Neural cell (in vitro differentiated cells): ENCODE results near the gene NUDT8. TPM values are rescaled to one million over a fixed set of nuclear protein-coding genes. Genes with fewer than 3 reads are reported as not detected.

Experiments used
- H2AFZ ChIP-seq: fragments of 200-600, 300-800 bp; sonication (generic), shearing (Covaris generic); 2 replicates; pipeline ENCODE4 v1.6.0; 2014; ENCODE audit warnings: low read depth, mild to moderate bottlenecking, antibody characterized with exemption, low read length, moderate library complexity
- H3F3A ChIP-seq: fragments of 200-600 bp; shearing (Covaris generic); 2 replicates; pipeline ENCODE4 v1.6.1; 2016; ENCODE audit warnings: mild to moderate bottlenecking, moderate library complexity, mixed read lengths, antibody characterized with exemption, low read length; ENCODE audit not compliant: insufficient read depth, poor library complexity, severe bottlenecking
- H3K27ac ChIP-seq: fragments of 200-600, 300-800 bp; sonication (generic), shearing (Covaris generic); 2 replicates; pipeline ENCODE4 v1.5.1; 2014; ENCODE audit warnings: mild to moderate bottlenecking, low read length, moderate library complexity
- H3K27me3 ChIP-seq: fragments of 300-800, 200-600 bp; sonication (generic), shearing (Covaris generic); 2 replicates; pipeline ENCODE4 v1.6.0; 2014; ENCODE audit warnings: mild to moderate bottlenecking, low read depth, low read length, moderate library complexity; ENCODE audit not compliant: insufficient read depth
- H3K36me3 ChIP-seq: fragments of 300-800, 200-600 bp; sonication (generic), shearing (Covaris generic); 2 replicates; pipeline ENCODE4 v1.5.1; 2014; ENCODE audit warnings: mild to moderate bottlenecking, antibody characterized with exemption, low read length, moderate library complexity; ENCODE audit not compliant: insufficient read depth
- H3K4me2 ChIP-seq: fragments of 300-800, 200-600 bp; sonication (generic), shearing (Covaris generic); 2 replicates; pipeline ENCODE4 v1.6.0; 2014; ENCODE audit warnings: mild to moderate bottlenecking, low read length
- H3K4me3 ChIP-seq: fragments of 300-800, 200-600 bp; sonication (generic), shearing (Covaris generic); 2 replicates; pipeline ENCODE4 v1.5.1; 2014; ENCODE audit warnings: mild to moderate bottlenecking, low read length, moderate library complexity
- H3K79me2 ChIP-seq: fragments of 200-600 bp; shearing (Covaris generic); replicated peaks from 2 replicates; pipeline ENCODE4 v1.6.0; 2014; ENCODE audit warnings: mild to moderate bottlenecking, low read length, moderate library complexity; ENCODE audit not compliant: insufficient read depth
- H3K9ac ChIP-seq: fragments of 300-800, 200-600 bp; sonication (generic), shearing (Covaris generic); 2 replicates; pipeline ENCODE4 v1.6.1; 2016; ENCODE audit warnings: mild to moderate bottlenecking, low read length, mixed read lengths
- H3K9me2 ChIP-seq: fragments of 200-600 bp; shearing (Covaris generic); 2 replicates; pipeline ENCODE4 v1.6.1; 2016; ENCODE audit warnings: mild to moderate bottlenecking, low read length, mixed read lengths; ENCODE audit not compliant: insufficient read depth
- H3K9me3 ChIP-seq: fragments of 200-600, 300-800 bp; sonication (generic), shearing (Covaris generic); 2 replicates; pipeline ENCODE4 v1.6.1; 2016; ENCODE audit warnings: mild to moderate bottlenecking, mixed run types, low read length, moderate library complexity, mixed read lengths
- H4K20me1 ChIP-seq: fragments of 200-600 bp; shearing (Covaris generic); 2 replicates; pipeline ENCODE4 v1.6.1; 2016; ENCODE audit warnings: mild to moderate bottlenecking, mixed run types; ENCODE audit not compliant: insufficient read depth
- EP300 ChIP-seq: fragments of 450-650 bp; conservative IDR thresholded peaks from 2 replicates; pipeline ENCODE4 v1.6.1; 2014; ENCODE audit warnings: antibody characterized with exemption, mild to moderate bottlenecking, moderate library complexity; ENCODE audit not compliant: poor library complexity, severe bottlenecking
- EZH2 ChIP-seq: fragments of 200-600, 300-800 bp; shearing (Covaris generic), sonication (generic); IDR thresholded peaks from 2 replicates; pipeline ENCODE4 v1.6.1; 2014; ENCODE audit warnings: antibody characterized with exemption, low read length, borderline replicate concordance, mild to moderate bottlenecking; ENCODE audit not compliant: insufficient read depth, poor library complexity, severe bottlenecking
- MXI1 ChIP-seq: fragments of 450-650 bp; conservative IDR thresholded peaks from 2 replicates; pipeline ENCODE4 v1.6.1; 2014; ENCODE audit warnings: antibody characterized with exemption, mild to moderate bottlenecking; ENCODE audit not compliant: poor library complexity, severe bottlenecking
- POLR2AphosphoS5 ChIP-seq: IDR thresholded peaks from 2 replicates; pipeline ENCODE4 v1.6.1; 2012
- RAD21 ChIP-seq: fragments of 450-650 bp; conservative IDR thresholded peaks from 2 replicates; pipeline ENCODE4 v1.6.1; 2014; ENCODE audit warnings: antibody characterized with exemption, mild to moderate bottlenecking, moderate library complexity
- SMC3 ChIP-seq: fragments of 450-650 bp; conservative IDR thresholded peaks from 2 replicates; pipeline ENCODE4 v1.6.1; 2014; ENCODE audit warnings: antibody characterized with exemption, mild to moderate bottlenecking, moderate library complexity; ENCODE audit not compliant: poor library complexity
- TAF1 ChIP-seq: IDR thresholded peaks from 2 replicates; pipeline ENCODE4 v1.6.1; 2012; ENCODE audit warnings: low read depth
- polyA plus RNA-seq: library from polyadenylated mRNA; depleted of rRNA; stranded (reverse); fragments of >200 nt; gene quantifications from 2 replicates; pipeline ENCODE4 v1.2.3, GENCODE V29; 2014
- TF ChIP-seq, protein P1 (sequence below): fragments of 450-650 bp; IDR thresholded peaks from 2 replicates; pipeline ENCODE4 v1.5.1; 2014; ENCODE audit warnings: antibody characterized with exemption, mild to moderate bottlenecking, moderate library complexity; ENCODE audit not compliant: poor library complexity, severe bottlenecking
- TF ChIP-seq, protein P2 (sequence below): IDR thresholded peaks from 2 replicates; pipeline ENCODE4 v1.6.1; 2012; ENCODE audit warnings: borderline replicate concordance

NUDT8 gene
- polyA plus RNA-seq, 1 donor from 2014 or later: not detected

DNA sequence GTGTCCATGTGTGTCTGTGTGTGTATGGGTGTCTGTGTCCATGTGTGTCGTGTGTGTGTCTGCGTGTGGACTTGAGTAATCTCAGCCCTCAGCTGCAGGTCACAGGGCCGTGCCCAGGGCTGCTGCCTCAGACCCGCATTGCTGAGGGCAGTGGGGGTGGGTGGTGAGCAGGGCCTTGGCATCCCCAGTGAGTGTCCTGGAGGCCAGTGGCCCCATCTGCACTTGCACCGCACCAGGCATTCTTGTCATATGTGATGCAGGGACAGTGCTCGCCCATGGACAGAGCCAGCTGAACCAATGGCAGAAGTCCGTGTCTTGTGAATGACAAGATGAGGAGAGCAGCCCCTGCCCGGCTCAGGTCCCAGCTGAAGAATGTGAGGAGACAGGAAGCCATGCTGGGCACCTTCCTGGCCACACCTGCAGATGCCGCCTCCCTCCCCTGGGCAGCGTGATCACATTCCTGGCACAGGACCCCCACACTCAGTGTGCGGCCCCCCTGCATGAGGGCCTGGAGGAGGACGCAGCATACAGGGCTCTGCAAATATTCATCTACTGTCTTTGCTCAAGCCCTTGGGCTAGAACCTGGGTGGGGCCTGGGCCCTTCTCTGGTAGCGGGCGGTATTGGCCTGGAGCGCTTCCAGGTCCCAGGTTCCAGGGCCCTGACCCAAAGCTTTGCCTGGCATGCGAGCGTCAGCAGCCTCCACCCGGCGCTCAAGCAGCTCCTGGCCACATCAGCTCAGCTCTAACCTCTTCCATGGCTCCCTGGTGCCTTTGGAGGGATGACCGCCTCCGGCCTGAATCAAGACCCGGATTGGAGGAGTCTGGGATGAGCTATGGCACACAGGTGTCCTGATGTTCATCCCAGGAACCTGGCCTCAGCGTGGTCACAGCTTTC lies 40.8 kb upstream of the NUDT8 start:
- H2AFZ ChIP-seq: no peak overlapping the region
- TF ChIP-seq SMC3 (no peak), RAD21 (no peak), EP300 (no peak), EZH2 (no peak), TAF1 (no peak)
- H3K27ac ChIP-seq: no peak overlapping the region
- no peaks in the 10 kb centered on the region for H4K20me1 ChIP-seq
- H3K27me3 ChIP-seq: no peaks in the 10 kb centered on the region
- H3K9me3 ChIP-seq: no peaks in the 10 kb centered on the region
- H3K9me2 ChIP-seq: no peaks in the 10 kb centered on the region
- no peak overlapping the region for H3K4me3 ChIP-seq
- no peaks in the 10 kb centered on the region for H3K36me3 ChIP-seq
- H3K4me2 ChIP-seq: no peak overlapping the region
- H3F3A ChIP-seq: no peaks in the 10 kb centered on the region
- no peak overlapping the region for H3K9ac ChIP-seq
- H3K79me2 ChIP-seq: no peaks in the 10 kb centered on the region

DNA sequence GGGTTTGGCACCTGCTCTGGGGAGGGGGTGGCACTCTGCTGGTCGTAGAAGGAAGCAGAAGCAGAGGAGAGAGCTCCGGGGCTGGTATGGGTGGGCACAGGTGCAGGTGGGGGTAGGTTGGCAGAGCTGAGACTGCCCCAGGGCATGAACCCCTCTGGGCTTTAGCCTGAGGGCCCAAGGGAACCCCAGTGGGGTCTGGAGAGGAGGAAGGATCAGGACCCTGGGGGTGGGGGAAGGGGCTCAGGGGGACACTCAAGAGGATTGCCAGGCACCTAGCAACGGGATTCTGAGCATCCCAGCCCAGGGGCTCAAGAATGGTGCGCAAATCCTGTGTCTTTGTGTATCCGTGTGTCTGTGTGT lies 38.4 kb upstream of the NUDT8 start:
- Histone ChIP-seq H3K4me3 (no peak overlapping the region), H3K79me2 (no peaks in the 10 kb centered on the region), H4K20me1 (no peaks in the 10 kb centered on the region), H3K27me3 (no peaks in the 10 kb centered on the region), H3K27ac (no peak overlapping the region), H3K9me3 (no peaks in the 10 kb centered on the region), H3K4me2 (no peak overlapping the region), H3K9ac (no peak overlapping the region), H2AFZ (no peak overlapping the region), H3F3A (no peaks in the 10 kb centered on the region), H3K36me3 (no peaks in the 10 kb centered on the region), H3K9me2 (no peaks in the 10 kb centered on the region)
- TF ChIP-seq TAF1: no peak
- no peak for TF ChIP-seq POLR2AphosphoS5
- no peak for TF ChIP-seq EP300
- TF ChIP-seq, protein P1, sequence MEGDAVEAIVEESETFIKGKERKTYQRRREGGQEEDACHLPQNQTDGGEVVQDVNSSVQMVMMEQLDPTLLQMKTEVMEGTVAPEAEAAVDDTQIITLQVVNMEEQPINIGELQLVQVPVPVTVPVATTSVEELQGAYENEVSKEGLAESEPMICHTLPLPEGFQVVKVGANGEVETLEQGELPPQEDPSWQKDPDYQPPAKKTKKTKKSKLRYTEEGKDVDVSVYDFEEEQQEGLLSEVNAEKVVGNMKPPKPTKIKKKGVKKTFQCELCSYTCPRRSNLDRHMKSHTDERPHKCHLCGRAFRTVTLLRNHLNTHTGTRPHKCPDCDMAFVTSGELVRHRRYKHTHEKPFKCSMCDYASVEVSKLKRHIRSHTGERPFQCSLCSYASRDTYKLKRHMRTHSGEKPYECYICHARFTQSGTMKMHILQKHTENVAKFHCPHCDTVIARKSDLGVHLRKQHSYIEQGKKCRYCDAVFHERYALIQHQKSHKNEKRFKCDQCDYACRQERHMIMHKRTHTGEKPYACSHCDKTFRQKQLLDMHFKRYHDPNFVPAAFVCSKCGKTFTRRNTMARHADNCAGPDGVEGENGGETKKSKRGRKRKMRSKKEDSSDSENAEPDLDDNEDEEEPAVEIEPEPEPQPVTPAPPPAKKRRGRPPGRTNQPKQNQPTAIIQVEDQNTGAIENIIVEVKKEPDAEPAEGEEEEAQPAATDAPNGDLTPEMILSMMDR: no peak
- TF ChIP-seq SMC3: no peak
- no peak for TF ChIP-seq RAD21
- TF ChIP-seq EZH2: no peak
- no peak for TF ChIP-seq MXI1
- TF ChIP-seq, protein P2, sequence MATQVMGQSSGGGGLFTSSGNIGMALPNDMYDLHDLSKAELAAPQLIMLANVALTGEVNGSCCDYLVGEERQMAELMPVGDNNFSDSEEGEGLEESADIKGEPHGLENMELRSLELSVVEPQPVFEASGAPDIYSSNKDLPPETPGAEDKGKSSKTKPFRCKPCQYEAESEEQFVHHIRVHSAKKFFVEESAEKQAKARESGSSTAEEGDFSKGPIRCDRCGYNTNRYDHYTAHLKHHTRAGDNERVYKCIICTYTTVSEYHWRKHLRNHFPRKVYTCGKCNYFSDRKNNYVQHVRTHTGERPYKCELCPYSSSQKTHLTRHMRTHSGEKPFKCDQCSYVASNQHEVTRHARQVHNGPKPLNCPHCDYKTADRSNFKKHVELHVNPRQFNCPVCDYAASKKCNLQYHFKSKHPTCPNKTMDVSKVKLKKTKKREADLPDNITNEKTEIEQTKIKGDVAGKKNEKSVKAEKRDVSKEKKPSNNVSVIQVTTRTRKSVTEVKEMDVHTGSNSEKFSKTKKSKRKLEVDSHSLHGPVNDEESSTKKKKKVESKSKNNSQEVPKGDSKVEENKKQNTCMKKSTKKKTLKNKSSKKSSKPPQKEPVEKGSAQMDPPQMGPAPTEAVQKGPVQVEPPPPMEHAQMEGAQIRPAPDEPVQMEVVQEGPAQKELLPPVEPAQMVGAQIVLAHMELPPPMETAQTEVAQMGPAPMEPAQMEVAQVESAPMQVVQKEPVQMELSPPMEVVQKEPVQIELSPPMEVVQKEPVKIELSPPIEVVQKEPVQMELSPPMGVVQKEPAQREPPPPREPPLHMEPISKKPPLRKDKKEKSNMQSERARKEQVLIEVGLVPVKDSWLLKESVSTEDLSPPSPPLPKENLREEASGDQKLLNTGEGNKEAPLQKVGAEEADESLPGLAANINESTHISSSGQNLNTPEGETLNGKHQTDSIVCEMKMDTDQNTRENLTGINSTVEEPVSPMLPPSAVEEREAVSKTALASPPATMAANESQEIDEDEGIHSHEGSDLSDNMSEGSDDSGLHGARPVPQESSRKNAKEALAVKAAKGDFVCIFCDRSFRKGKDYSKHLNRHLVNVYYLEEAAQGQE: no peak
